Psoas muscle (tissue), 8 donors: ENCODE data around the gene TMEM184A. TPM values are rescaled to one million over a fixed set of nuclear protein-coding genes. Genes with fewer than 3 reads are reported as not detected.

ENCODE experiments used
- ATAC-seq, 4 donors: fragments of 200-7000 bp; cut with Tn5 transposase; one replicate each; pipeline ENCODE4 v1.9.1; 2020; ENCODE audit warnings: moderate library complexity in 3 of 4, mild to moderate bottlenecking in 2 of 4
- DNase-seq, 2 donors: peaks; one replicate each; pipeline ENCODE4 v3.0.0-alpha.2; 2020
- H3K27ac ChIP-seq: fragments of 200-600 bp; one replicate; pipeline ENCODE4 v1.8.0; 2022
- H3K27me3 ChIP-seq, 3 donors: fragments of 200-600 bp in 1 of 3; one replicate each; pipeline versions ENCODE4 v1.6.1 to v1.8.0; 2013 to 2022; ENCODE audit warnings: low read length in 2 of 3, mild to moderate bottlenecking in 2 of 3, moderate library complexity in 1 of 3; ENCODE audit not compliant: insufficient read depth in 3 of 3
- H3K36me3 ChIP-seq, 2 donors: fragments of 200-600 bp in 1 of 2; one replicate each; pipeline versions ENCODE4 v1.6.1 to v1.8.0; 2013 to 2022; ENCODE audit warnings: low read depth in 1 of 2, mild to moderate bottlenecking in 1 of 2, moderate library complexity in 1 of 2; ENCODE audit not compliant: insufficient read depth in 1 of 2
- H3K4me1 ChIP-seq: fragments of 200-600 bp; one replicate; pipeline ENCODE4 v1.8.0; 2022
- H3K4me3 ChIP-seq: fragments of 200-600 bp; one replicate; pipeline ENCODE4 v1.8.0; 2022; ENCODE audit warnings: mild to moderate bottlenecking
- H3K9me3 ChIP-seq: fragments of 200-600 bp; one replicate; pipeline ENCODE4 v1.8.0; 2022
- WGBS, 3 donors: extraction: QIAGEN DNeasy Blood & Tissue Kit; methylation state at CpG; one replicate each; pipeline versions ENCODE4 v1.1.6 to v1.1.7; 2013; 5-methylcytosine and 5-hydroxymethylcytosine counted together
- intact Hi-C, 2 donors: fragments of 100-400 bp; cut with DNase I; formaldehyde crosslinking; loops; one replicate each; pipeline versions ENCODE4 v1.11.0 to v1.14.2; 2022
- polyA plus RNA-seq, 3 donors: library from polyadenylated mRNA; stranded (reverse); fragments of 200-250 nt; gene quantifications; one replicate each; pipeline ENCODE4 v1.2.3, GENCODE V29; 2013
- total RNA-seq, 4 donors: library from RNA; stranded (reverse); fragmentation: NEBNext Ultra II Directional in 2 of 4; extraction: Animal tissue kit (Norgen Biotek cat#: 25700) in 2 of 4; gene quantifications; one replicate each; pipeline versions ENCODE4 v1.2.1 to v1.2.4, GENCODE V29; 2021 to 2023
- TF ChIP-seq, protein P1 (sequence below): fragments of 200-600 bp; IDR thresholded peaks from one replicate; pipeline ENCODE4 v1.8.0; 2022; ENCODE audit warnings: antibody characterized with exemption
- donor health status: healthy with polysubstance abuse.
- donor health status: DM: no; HTN: no; CAD: no; lungs with moderate emphysema.
- donor health status: Bipolar disorder and iron deficiency.
- donor health status: healthy.
- donor health status: DM: yes; HTN: yes; CAD: no.
- donor health status: DM: no; HTN: no; CAD: no.
- donor health status: DM: no; HTN: no; CAD: no.
- donor health status: DM: yes; HTN: yes; CAD: no.

TMEM184A gene
- total and polyA plus RNA-seq, 7 donors = 0.40 to 6.0 (median 2.8) TPM

DNA sequence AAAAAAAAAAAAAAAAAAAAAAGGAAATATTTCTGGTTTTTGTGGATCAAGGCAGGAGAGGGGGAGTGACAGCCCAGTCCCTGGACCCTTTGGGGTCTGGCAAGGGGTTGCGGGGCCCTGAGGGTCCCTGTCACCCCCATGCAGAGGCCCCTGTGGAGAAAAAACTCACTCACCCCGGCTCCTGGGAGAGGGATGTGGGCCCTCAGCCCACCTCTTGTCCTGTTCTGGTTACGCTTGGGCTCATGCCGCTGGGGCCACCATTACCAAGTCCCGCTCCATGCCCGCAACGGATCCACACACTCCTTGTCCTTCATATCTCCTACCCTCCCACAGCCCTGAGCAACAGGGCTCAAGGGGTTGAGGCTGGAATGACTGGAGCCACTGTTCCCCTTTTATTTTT, 1.0 kb upstream of the TMEM184A start:
- ATAC-seq = no peak
- intact Hi-C loops = loop anchor here in 1 of 2 donors (2.0 kb wide), 1 partner anchor 52 kb away; the partner anchor contains the start of gene INTS1
- TF ChIP-seq, protein P1, sequence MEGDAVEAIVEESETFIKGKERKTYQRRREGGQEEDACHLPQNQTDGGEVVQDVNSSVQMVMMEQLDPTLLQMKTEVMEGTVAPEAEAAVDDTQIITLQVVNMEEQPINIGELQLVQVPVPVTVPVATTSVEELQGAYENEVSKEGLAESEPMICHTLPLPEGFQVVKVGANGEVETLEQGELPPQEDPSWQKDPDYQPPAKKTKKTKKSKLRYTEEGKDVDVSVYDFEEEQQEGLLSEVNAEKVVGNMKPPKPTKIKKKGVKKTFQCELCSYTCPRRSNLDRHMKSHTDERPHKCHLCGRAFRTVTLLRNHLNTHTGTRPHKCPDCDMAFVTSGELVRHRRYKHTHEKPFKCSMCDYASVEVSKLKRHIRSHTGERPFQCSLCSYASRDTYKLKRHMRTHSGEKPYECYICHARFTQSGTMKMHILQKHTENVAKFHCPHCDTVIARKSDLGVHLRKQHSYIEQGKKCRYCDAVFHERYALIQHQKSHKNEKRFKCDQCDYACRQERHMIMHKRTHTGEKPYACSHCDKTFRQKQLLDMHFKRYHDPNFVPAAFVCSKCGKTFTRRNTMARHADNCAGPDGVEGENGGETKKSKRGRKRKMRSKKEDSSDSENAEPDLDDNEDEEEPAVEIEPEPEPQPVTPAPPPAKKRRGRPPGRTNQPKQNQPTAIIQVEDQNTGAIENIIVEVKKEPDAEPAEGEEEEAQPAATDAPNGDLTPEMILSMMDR = no peak
- WGBS, 3 donors = 93 to 99% (median 97%) methylated on average over 7 of the region's 7 CpGs
- Histone ChIP-seq H3K4me1 (peaks cover 13% of the 10 kb centered on the region), H3K9me3 (no peaks in the 10 kb centered on the region), H3K4me3 (no peak overlapping the region), H3K27me3 (no peaks in the 10 kb centered on the region), H3K36me3 (no peaks in the 10 kb centered on the region), H3K27ac (peak overlapping the region; percentile 90)
- peak in 1 of 2 donors; percentile 39 for DNase-seq

DNA sequence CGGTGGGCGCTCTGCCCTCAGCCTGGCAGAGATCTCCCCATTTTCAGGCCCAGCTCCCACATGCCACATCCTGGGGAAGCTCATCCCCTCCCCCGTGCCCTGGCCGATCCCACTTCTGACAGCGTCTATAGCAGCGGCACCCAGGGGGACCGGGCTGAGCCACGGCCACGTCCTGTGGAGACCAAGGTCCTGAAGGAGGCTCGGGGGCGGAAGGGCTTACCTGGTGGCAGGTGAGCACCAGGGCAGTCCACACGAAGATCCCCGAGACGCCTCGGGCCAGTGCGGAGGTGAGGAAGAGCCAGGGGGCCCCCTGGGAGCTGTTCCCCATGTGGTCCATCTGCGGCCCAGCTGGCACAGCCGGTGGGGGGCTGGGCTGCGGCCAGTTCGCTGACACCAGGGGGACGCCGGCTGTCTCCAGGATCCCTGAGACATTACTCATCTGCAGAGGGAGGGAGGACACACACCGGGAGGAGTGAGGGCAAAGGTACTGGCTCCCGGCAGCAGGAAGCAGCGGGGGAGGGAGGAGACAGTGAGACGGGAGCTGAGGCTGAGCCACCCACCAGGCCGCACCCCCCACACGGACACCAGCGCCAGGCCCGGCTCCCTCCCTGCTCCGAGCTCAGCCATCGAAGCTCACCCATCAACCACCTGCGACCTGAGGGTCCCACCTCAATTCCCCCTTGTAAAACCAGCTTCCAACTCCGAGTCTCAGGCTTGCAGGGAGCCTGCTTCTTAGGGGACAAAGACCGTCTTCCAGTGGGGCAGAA, 776 bp downstream of the TMEM184A start:
- Histone ChIP-seq H3K27ac (peak overlapping the region; percentile 90), H3K9me3 (no peaks in the 10 kb centered on the region), H3K27me3 (no peaks in the 10 kb centered on the region), H3K36me3 (peaks cover 0 to 4% of the 10 kb centered on the region in 2 donors), H3K4me3 (peak overlapping the region; percentile 41), H3K4me1 (peaks cover 13% of the 10 kb centered on the region)
- ATAC-seq = peak; percentile 67 to 77 (median 76)
- TF ChIP-seq, protein P1 = no peak
- DNase-seq = peak; percentile 59 to 74
- intact Hi-C loops = no loop called here
- 35 to 42% (median 40%) methylated on average over 30 to 35 of the region's 35 CpGs for WGBS, 3 donors

DNA sequence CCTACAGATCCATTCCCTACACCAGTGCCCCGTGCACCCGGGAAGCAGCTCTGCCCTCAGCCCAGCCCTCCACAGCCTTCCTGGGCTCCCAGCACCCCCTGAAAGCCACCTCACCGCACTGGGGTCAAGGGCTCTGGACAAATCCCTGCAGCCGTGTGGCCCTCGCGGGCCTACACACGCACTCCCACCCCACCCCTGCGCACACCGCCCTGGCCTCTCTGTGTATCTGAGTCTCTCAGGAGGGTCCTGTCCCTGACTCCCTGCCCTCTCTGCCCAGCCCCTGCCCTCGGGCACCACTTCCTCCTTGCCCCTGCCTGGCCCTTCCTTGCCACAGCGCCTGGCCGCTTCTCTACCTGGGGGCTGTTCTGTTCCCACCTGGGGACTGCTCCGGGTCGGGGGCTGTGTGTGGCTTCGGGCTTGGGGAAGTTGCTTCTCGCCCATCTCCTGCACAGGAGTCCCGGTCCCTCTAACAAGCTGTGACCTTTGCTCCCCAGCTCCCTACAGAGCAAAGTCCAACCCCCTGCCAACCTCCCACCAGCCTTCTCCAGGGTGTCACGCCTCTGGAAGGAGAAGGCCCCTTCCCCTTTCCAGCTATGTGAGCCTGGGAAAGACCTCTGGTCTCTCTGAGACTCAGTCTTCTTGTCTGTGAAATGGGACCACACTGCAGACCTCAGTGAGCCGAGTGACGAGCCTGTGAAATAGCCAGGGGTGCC, 1.5 kb downstream of the TMEM184A start:
- DNase-seq (peak in 1 of 2 donors; percentile 43), ATAC-seq (no peak)
- intact Hi-C loops = no loop called here
- H3K4me3 ChIP-seq = no peak overlapping the region
- H3K36me3 ChIP-seq = peaks cover 0 to 7% of the 10 kb centered on the region in 2 donors
- WGBS, 3 donors = 75 to 80% (median 76%) methylated on average over 20 of the region's 20 CpGs
- H3K27me3 ChIP-seq = no peaks in the 10 kb centered on the region
- TF ChIP-seq, protein P1 = no peak
- H3K27ac ChIP-seq = peak overlapping the region; percentile 90
- H3K9me3 ChIP-seq = no peaks in the 10 kb centered on the region
- peaks cover 13% of the 10 kb centered on the region for H3K4me1 ChIP-seq

DNA sequence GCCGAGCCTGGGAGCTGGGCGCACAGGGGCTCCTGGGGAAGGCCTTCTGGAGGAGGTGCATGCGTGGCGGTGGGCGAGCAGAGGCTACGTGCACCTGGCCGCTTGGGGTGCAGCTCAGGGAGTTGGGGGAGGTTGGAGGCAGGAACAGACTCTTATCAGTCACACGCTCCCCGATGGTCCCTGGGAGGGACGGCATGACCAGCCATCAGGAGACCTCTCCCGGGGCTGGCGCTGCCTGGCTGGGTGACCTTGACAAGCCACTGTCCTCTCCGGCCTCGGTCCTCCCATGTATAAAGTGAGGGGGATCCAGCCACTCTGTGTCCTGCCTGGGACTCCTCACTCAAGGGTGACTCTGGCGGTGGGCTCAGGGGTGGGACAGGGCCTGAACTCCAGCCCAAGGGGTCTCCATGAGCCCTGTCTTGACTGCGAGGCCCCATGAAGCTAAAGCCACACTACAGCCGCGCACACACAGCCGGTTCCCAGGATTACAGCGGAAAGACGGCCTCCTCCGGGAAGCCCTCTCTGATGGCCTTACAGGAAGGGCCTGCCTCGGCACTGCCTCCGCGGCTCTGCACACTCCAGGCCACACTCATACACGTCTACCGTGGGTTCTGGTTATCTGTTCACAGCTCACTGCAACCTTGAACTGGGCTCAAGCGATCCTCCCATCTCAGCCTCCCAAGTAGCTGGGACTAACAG, 2.3 kb downstream of the TMEM184A start:
- no peak for ATAC-seq
- no peaks in the 10 kb centered on the region for H3K9me3 ChIP-seq
- TF ChIP-seq, protein P1 = no peak
- peak in 1 of 2 donors; percentile 53 for DNase-seq
- no peak overlapping the region for H3K4me3 ChIP-seq
- peaks cover 13% of the 10 kb centered on the region for H3K4me1 ChIP-seq
- peaks cover 2 to 14% of the 10 kb centered on the region in 2 donors for H3K36me3 ChIP-seq
- no peak overlapping the region for H3K27ac ChIP-seq
- 84 to 88% (median 86%) methylated on average over 26 to 28 of the region's 28 CpGs for WGBS, 3 donors
- no peaks in the 10 kb centered on the region for H3K27me3 ChIP-seq
- intact Hi-C loops = no loop called here
